SU-DHL-6 (cell line): ENCODE results near the gene PELI1.

Source experiments
- H2AFZ ChIP-seq: fragments of 200-600 bp; sonication (generic); 2 replicates; pipeline ENCODE4 v1.6.1; 2014; ENCODE audit warnings: low read depth, mild to moderate bottlenecking, moderate library complexity, mixed read lengths, antibody characterized with exemption, low read length; ENCODE audit not compliant: severe bottlenecking
- H3F3A ChIP-seq: fragments of 200-600 bp; shearing (Covaris generic); 2 replicates; pipeline ENCODE4 v1.6.0; 2016; ENCODE audit warnings: antibody characterized with exemption, mild to moderate bottlenecking; ENCODE audit not compliant: insufficient read depth
- H3K27ac ChIP-seq: fragments of 200-600 bp; sonication (generic); 2 replicates; pipeline ENCODE4 v1.5.1; 2016; ENCODE audit warnings: low read depth, mild to moderate bottlenecking, low read length, moderate library complexity, mixed read lengths
- H3K27me3 ChIP-seq: fragments of 200-600 bp; sonication (generic), shearing (Covaris generic); 2 replicates; pipeline ENCODE4 v1.6.0; 2014; ENCODE audit warnings: mild to moderate bottlenecking, low read length
- H3K36me3 ChIP-seq: fragments of 200-600 bp; sonication (generic); 2 replicates; pipeline ENCODE4 v1.6.1; 2014; ENCODE audit warnings: mild to moderate bottlenecking, low read length, mixed read lengths
- H3K4me2 ChIP-seq: fragments of 300-600, 200-600 bp; shearing (Covaris generic), sonication (generic); 2 replicates; pipeline ENCODE4 v1.6.0; 2014; ENCODE audit warnings: low read length, low read depth, mild to moderate bottlenecking; ENCODE audit not compliant: poor library complexity, severe bottlenecking
- H3K4me3 ChIP-seq: fragments of 200-600 bp; sonication (generic); 2 replicates; pipeline ENCODE4 v1.5.1; 2014; ENCODE audit warnings: antibody characterized with exemption, low read length, mild to moderate bottlenecking, mixed read lengths; ENCODE audit not compliant: insufficient read depth, poor library complexity, severe bottlenecking
- H3K79me2 ChIP-seq: fragments of 200-600 bp; sonication (generic); 2 replicates; pipeline ENCODE4 v1.6.1; 2014; ENCODE audit warnings: mild to moderate bottlenecking, low read length, moderate library complexity; ENCODE audit not compliant: insufficient read depth
- H3K9ac ChIP-seq: fragments of 200-600 bp; sonication (generic); 2 replicates; pipeline ENCODE4 v1.7.0; 2014; ENCODE audit warnings: mild to moderate bottlenecking, low read length
- H3K9me2 ChIP-seq: fragments of 200-600 bp; sonication (generic); replicated peaks from 2 replicates; pipeline ENCODE4 v1.6.1; 2014; ENCODE audit warnings: low read length; ENCODE audit not compliant: insufficient read depth
- H3K9me3 ChIP-seq: fragments of 200-600 bp; sonication (generic); 2 replicates; pipeline ENCODE4 v1.6.1; 2014; ENCODE audit warnings: low read length, mixed read lengths; ENCODE audit not compliant: insufficient read depth
- H4K20me1 ChIP-seq: fragments of 200-600 bp; sonication (generic); 2 replicates; pipeline ENCODE4 v1.6.1; 2014; ENCODE audit warnings: low read depth, mild to moderate bottlenecking, antibody characterized with exemption, low read length, moderate library complexity, mixed read lengths
- CTCF ChIP-seq: fragments of 200-600 bp; sonication (generic); IDR thresholded peaks from one replicate; pipeline ENCODE4 v1.5.1; 2017; ENCODE audit warnings: antibody characterized with exemption, mild to moderate bottlenecking, low read length, moderate library complexity; ENCODE audit not compliant: insufficient read depth, poor library complexity, severe bottlenecking
- EZH2phosphoT487 ChIP-seq: fragments of 200-600 bp; sonication (generic), shearing (Covaris generic); conservative IDR thresholded peaks from 2 replicates; pipeline ENCODE4 v1.6.1; 2018; ENCODE audit warnings: mild to moderate bottlenecking, antibody characterized with exemption, low read length, moderate library complexity, mixed read lengths

PELI1 gene

GRCh38 chr2:64137996-64138395, 6.2 kb downstream of the PELI1 start:
- TF ChIP-seq CTCF (no peak), EZH2phosphoT487 (no peak)
- H2AFZ ChIP-seq = no peak overlapping the region
- H4K20me1 ChIP-seq = peaks cover 17% of the 10 kb centered on the region
- peak overlapping the region; percentile 95 for H3K4me3 ChIP-seq
- peak overlapping the region; percentile 92 for H3K4me2 ChIP-seq
- H3F3A ChIP-seq = peaks cover 66% of the 10 kb centered on the region
- H3K27ac ChIP-seq = peak overlapping the region; percentile 94
- H3K79me2 ChIP-seq = peaks cover 100% of the 10 kb centered on the region
- H3K36me3 ChIP-seq = peaks cover 58% of the 10 kb centered on the region
- H3K9me3 ChIP-seq = no peaks in the 10 kb centered on the region
- H3K9me2 ChIP-seq = no peaks in the 10 kb centered on the region
- no peaks in the 10 kb centered on the region for H3K27me3 ChIP-seq
- peak overlapping the region; percentile 78 for H3K9ac ChIP-seq

- H2AFZ ChIP-seq = no peak overlapping the region
- peak overlapping the region; percentile 94 for H3K27ac ChIP-seq
- no peak overlapping the region for H3K4me3 ChIP-seq
- H3K9me3 ChIP-seq = no peaks in the 10 kb centered on the region
- peaks cover 56% of the 10 kb centered on the region for H3K36me3 ChIP-seq
- TF ChIP-seq EZH2phosphoT487 = no peak
- TF ChIP-seq CTCF = no peak
- H3K4me2 ChIP-seq = peak overlapping the region; percentile 92
- peaks cover 17% of the 10 kb centered on the region for H4K20me1 ChIP-seq
- H3K27me3 ChIP-seq = no peaks in the 10 kb centered on the region
- H3F3A ChIP-seq = peaks cover 65% of the 10 kb centered on the region
- peak overlapping the region; percentile 6; the same call in 1 of the 2 replicates for H3K9ac ChIP-seq
- peaks cover 100% of the 10 kb centered on the region for H3K79me2 ChIP-seq
- no peaks in the 10 kb centered on the region for H3K9me2 ChIP-seq
Measured at GRCh38 chr2:64137567-64137966, 6.7 kb downstream of the PELI1 start.

- peak overlapping the region; percentile 59 for H3K27ac ChIP-seq
- no peak overlapping the region for H3K4me3 ChIP-seq
- H3K9me3 ChIP-seq = no peaks in the 10 kb centered on the region
- H3K9me2 ChIP-seq = no peaks in the 10 kb centered on the region
- no peak overlapping the region for H2AFZ ChIP-seq
- peaks cover 49% of the 10 kb centered on the region for H3K36me3 ChIP-seq
- no peaks in the 10 kb centered on the region for H3K27me3 ChIP-seq
- peaks cover 18% of the 10 kb centered on the region for H4K20me1 ChIP-seq
- peak overlapping the region; percentile 17; the same call in 1 of the 2 replicates for H3K9ac ChIP-seq
- peaks cover 100% of the 10 kb centered on the region for H3K79me2 ChIP-seq
- peak overlapping the region; percentile 92 for H3K4me2 ChIP-seq
- peaks cover 60% of the 10 kb centered on the region for H3F3A ChIP-seq
- TF ChIP-seq EZH2phosphoT487 (no peak), CTCF (no peak)
Measured at GRCh38 chr2:64135421-64135820, 8.8 kb downstream of the PELI1 start.
